ENCODE results near the gene EYS. TPM values are rescaled to one million over a fixed set of nuclear protein-coding genes. Genes with fewer than 3 reads are reported as not detected.
"Not testable (repeated sequence)": the region's sequence is repeated elsewhere in the genome, so short reads cannot be mapped to it uniquely, and the experiment has no call there.

EYS gene
- total RNA-seq, 2 experiments from 2014 or later, result not detected

- no peak for DNase-seq
- no peaks in the 10 kb centered on the region for H3K9me3 Mint-ChIP-seq (ENCODE audit: low read depth)
- POLR2A ChIA-PET, result no interaction called here
These were observed 258.2 kb downstream of the EYS start for GRCh38 chr6:65448866-65449265.

GRCh38 chr6:65436281-65436680 lies 270.7 kb downstream of the EYS start:
- intact Hi-C loops (cut with DNase I, micrococcal nuclease), result no loop called here

More at GRCh38 chr6:65448866-65449265, 258.2 kb downstream of the EYS start:
- Mint-ChIP-seq H3K4me1 (no peaks in the 10 kb centered on the region), H3K27me3 (no peaks in the 10 kb centered on the region), H3K27ac (no peak overlapping the region), H3K4me3 (no peak overlapping the region), H3K36me3 (ENCODE audit: low read depth) (no peaks in the 10 kb centered on the region)
- ATAC-seq, result no peak
- intact Hi-C loops (cut with DNase I, micrococcal nuclease), result no loop called here
- CTCF ChIA-PET, result no interaction called here

GRCh38 chr6:65416621-65417020 lies 290.4 kb downstream of the EYS start:
- no peaks in the 10 kb centered on the region for H3K4me1 Mint-ChIP-seq
- ChIA-PET CTCF (no interaction called here), POLR2A (no interaction called here)
- H3K27ac Mint-ChIP-seq, result no peak overlapping the region
- no peaks in the 10 kb centered on the region for H3K36me3 Mint-ChIP-seq (ENCODE audit: low read depth)
- H3K4me3 Mint-ChIP-seq, result no peak overlapping the region
- intact Hi-C loops (cut with DNase I, micrococcal nuclease), result no loop called here
- H3K27me3 Mint-ChIP-seq, result no peaks in the 10 kb centered on the region
- no peak for DNase-seq
- peaks cover 5% of the 10 kb centered on the region for H3K9me3 Mint-ChIP-seq (ENCODE audit: low read depth)
- no peak for ATAC-seq

More at GRCh38 chr6:65436281-65436680, 270.7 kb downstream of the EYS start:
- no peaks in the 10 kb centered on the region for H3K27me3 Mint-ChIP-seq
- ChIA-PET CTCF (no interaction called here), POLR2A (no interaction called here)
- no peak overlapping the region for H3K4me3 Mint-ChIP-seq
- H3K9me3 Mint-ChIP-seq (ENCODE audit: low read depth), result peaks cover 13% of the 10 kb centered on the region
- no peaks in the 10 kb centered on the region for H3K36me3 Mint-ChIP-seq (ENCODE audit: low read depth)
- no peak overlapping the region for H3K27ac Mint-ChIP-seq
- ATAC-seq (no peak), DNase-seq (no peak)
- H3K4me1 Mint-ChIP-seq, result no peaks in the 10 kb centered on the region

- POLR2A ChIA-PET, result no interaction called here
- no peak overlapping the region for H3K4me3 Mint-ChIP-seq
- no peaks in the 10 kb centered on the region for H3K4me1 Mint-ChIP-seq
- intact Hi-C loops (cut with DNase I, micrococcal nuclease), result no loop called here
- no peaks in the 10 kb centered on the region for H3K27me3 Mint-ChIP-seq
- no peaks in the 10 kb centered on the region for H3K36me3 Mint-ChIP-seq (ENCODE audit: low read depth)
- H3K9me3 Mint-ChIP-seq (ENCODE audit: low read depth), result peaks cover 13% of the 10 kb centered on the region
- H3K27ac Mint-ChIP-seq, result no peak overlapping the region
- CTCF ChIA-PET, result no interaction called here
- ATAC-seq, result no peak
- no peak for DNase-seq
These were observed 296.7 kb downstream of the EYS start for GRCh38 chr6:65410309-65410708.

- Mint-ChIP-seq H3K27me3 (no peaks in the 10 kb centered on the region), H3K9me3 (ENCODE audit: low read depth) (peaks cover 11% of the 10 kb centered on the region), H3K4me1 (no peaks in the 10 kb centered on the region), H3K36me3 (ENCODE audit: low read depth) (no peaks in the 10 kb centered on the region), H3K27ac (no peak overlapping the region), H3K4me3 (no peak overlapping the region)
- intact Hi-C loops (cut with DNase I, micrococcal nuclease), result no loop called here
- DNase-seq, result no peak
- CTCF ChIA-PET, result no interaction called here
- POLR2A ChIA-PET, result no interaction called here
- no peak for ATAC-seq
These were observed 304.5 kb downstream of the EYS start for GRCh38 chr6:65402564-65402963.

- Mint-ChIP-seq H3K9me3 (ENCODE audit: low read depth) (peaks cover 27% of the 10 kb centered on the region), H3K4me3 (no peak overlapping the region), H3K36me3 (ENCODE audit: low read depth) (no peaks in the 10 kb centered on the region), H3K27me3 (no peaks in the 10 kb centered on the region), H3K4me1 (no peaks in the 10 kb centered on the region), H3K27ac (no peak overlapping the region)
- DNase-seq (no peak), ATAC-seq (no peak)
- intact Hi-C loops (cut with DNase I, micrococcal nuclease), result no loop called here
- ChIA-PET CTCF (no interaction called here), POLR2A (no interaction called here)
These were observed 307.5 kb downstream of the EYS start for GRCh38 chr6:65399355-65400084.

GRCh38 chr6:65398851-65399250 lies 308.2 kb downstream of the EYS start:
- ATAC-seq, result no peak
- ChIA-PET POLR2A (no interaction called here), CTCF (no interaction called here)
- Mint-ChIP-seq H3K36me3 (ENCODE audit: low read depth) (no peaks in the 10 kb centered on the region), H3K4me3 (no peak overlapping the region), H3K27me3 (no peaks in the 10 kb centered on the region), H3K4me1 (no peaks in the 10 kb centered on the region), H3K27ac (no peak overlapping the region), H3K9me3 (ENCODE audit: low read depth) (peaks cover 27% of the 10 kb centered on the region)
- DNase-seq, result no peak
- intact Hi-C loops (cut with DNase I, micrococcal nuclease), result no loop called here

GRCh38 chr6:65350530-65350929 lies 356.5 kb downstream of the EYS start:
- Mint-ChIP-seq H3K4me3 (no peak overlapping the region), H3K9me3 (ENCODE audit: low read depth) (peaks cover 18% of the 10 kb centered on the region), H3K27ac (no peak overlapping the region), H3K27me3 (no peaks in the 10 kb centered on the region), H3K36me3 (ENCODE audit: low read depth) (no peaks in the 10 kb centered on the region), H3K4me1 (no peaks in the 10 kb centered on the region)
- ChIA-PET CTCF (no interaction called here), POLR2A (no interaction called here)
- DNase-seq (no peak), ATAC-seq (no peak)
- intact Hi-C loops (cut with DNase I, micrococcal nuclease), result no loop called here

- H3K9me3 Mint-ChIP-seq (ENCODE audit: low read depth); H3K27ac Mint-ChIP-seq; H3K36me3 Mint-ChIP-seq (ENCODE audit: low read depth); ATAC-seq; H3K4me1 Mint-ChIP-seq; POLR2A ChIA-PET; H3K27me3 Mint-ChIP-seq; intact Hi-C loops (cut with DNase I, micrococcal nuclease); H3K4me3 Mint-ChIP-seq; CTCF ChIA-PET; DNase-seq: not testable (repeated sequence)
These were observed 404.4 kb downstream of the EYS start for GRCh38 chr6:65302655-65303054.

GRCh38 chr6:65299236-65299635 lies 407.8 kb downstream of the EYS start:
- DNase-seq (no peak), ATAC-seq (no peak)
- Mint-ChIP-seq H3K27me3 (no peaks in the 10 kb centered on the region), H3K9me3 (ENCODE audit: low read depth) (peaks cover 6% of the 10 kb centered on the region), H3K4me1 (no peaks in the 10 kb centered on the region), H3K27ac (no peak overlapping the region), H3K4me3 (no peak overlapping the region), H3K36me3 (ENCODE audit: low read depth) (no peaks in the 10 kb centered on the region)
- POLR2A ChIA-PET, result no interaction called here
- intact Hi-C loops (cut with DNase I, micrococcal nuclease), result no loop called here
- CTCF ChIA-PET, result no interaction called here

GRCh38 chr6:65295812-65296211 lies 411.2 kb downstream of the EYS start:
- Mint-ChIP-seq H3K27ac (no peak overlapping the region), H3K9me3 (ENCODE audit: low read depth) (peaks cover 23% of the 10 kb centered on the region), H3K4me1 (no peaks in the 10 kb centered on the region), H3K4me3 (no peak overlapping the region), H3K27me3 (no peaks in the 10 kb centered on the region), H3K36me3 (ENCODE audit: low read depth) (no peaks in the 10 kb centered on the region)
- no peak for ATAC-seq
- no peak for DNase-seq
- POLR2A ChIA-PET, result no interaction called here
- CTCF ChIA-PET, result no interaction called here
- intact Hi-C loops (cut with DNase I, micrococcal nuclease), result no loop called here

GRCh38 chr6:65289491-65289890 lies 417.5 kb downstream of the EYS start:
- POLR2A ChIA-PET, result no interaction called here
- ATAC-seq (no peak), DNase-seq (no peak)
- Mint-ChIP-seq H3K27ac (no peak overlapping the region), H3K9me3 (ENCODE audit: low read depth) (peaks cover 18% of the 10 kb centered on the region), H3K4me1 (no peaks in the 10 kb centered on the region), H3K4me3 (no peak overlapping the region), H3K36me3 (ENCODE audit: low read depth) (no peaks in the 10 kb centered on the region), H3K27me3 (no peaks in the 10 kb centered on the region)
- CTCF ChIA-PET, result no interaction called here
- intact Hi-C loops (cut with DNase I, micrococcal nuclease), result no loop called here

GRCh38 chr6:65285275-65285674 lies 421.8 kb downstream of the EYS start:
- ChIA-PET POLR2A (no interaction called here), CTCF (no interaction called here)
- H3K27ac Mint-ChIP-seq, result no peak overlapping the region

More at GRCh38 chr6:65285275-65285674, 421.8 kb downstream of the EYS start:
- Mint-ChIP-seq H3K4me1 (no peaks in the 10 kb centered on the region), H3K36me3 (ENCODE audit: low read depth) (no peaks in the 10 kb centered on the region), H3K4me3 (no peak overlapping the region), H3K9me3 (ENCODE audit: low read depth) (peaks cover 4% of the 10 kb centered on the region), H3K27me3 (no peaks in the 10 kb centered on the region)
- intact Hi-C loops (cut with DNase I, micrococcal nuclease), result no loop called here
- DNase-seq (no peak), ATAC-seq (no peak)
